ENCODE data around the gene CCR3.

GRCh38 chr3:46289551-46289950 lies 47.3 kb downstream of the CCR3 start:
- TF ChIP-seq CTCF (IDR thresholded peaks at IDR 0.05) (no peak), POLR2A (IDR thresholded peaks at IDR 0.05) (no peak), EP300 (IDR thresholded peaks at IDR 0.05) (no peak)

All from sigmoid colon (tissue), 4 donors.